ENCODE measurements around the gene RNF157. TPM values are rescaled to one million over a fixed set of nuclear protein-coding genes. Genes with fewer than 3 reads are reported as not detected.

Gene RNF157
- total and polyA plus RNA-seq, 10 of the 15 experiments (the other 5 are each of a cell fraction or from before 2014, with no cell fraction given): 1.4 to 15.9 (median 9.6) TPM

DNA sequence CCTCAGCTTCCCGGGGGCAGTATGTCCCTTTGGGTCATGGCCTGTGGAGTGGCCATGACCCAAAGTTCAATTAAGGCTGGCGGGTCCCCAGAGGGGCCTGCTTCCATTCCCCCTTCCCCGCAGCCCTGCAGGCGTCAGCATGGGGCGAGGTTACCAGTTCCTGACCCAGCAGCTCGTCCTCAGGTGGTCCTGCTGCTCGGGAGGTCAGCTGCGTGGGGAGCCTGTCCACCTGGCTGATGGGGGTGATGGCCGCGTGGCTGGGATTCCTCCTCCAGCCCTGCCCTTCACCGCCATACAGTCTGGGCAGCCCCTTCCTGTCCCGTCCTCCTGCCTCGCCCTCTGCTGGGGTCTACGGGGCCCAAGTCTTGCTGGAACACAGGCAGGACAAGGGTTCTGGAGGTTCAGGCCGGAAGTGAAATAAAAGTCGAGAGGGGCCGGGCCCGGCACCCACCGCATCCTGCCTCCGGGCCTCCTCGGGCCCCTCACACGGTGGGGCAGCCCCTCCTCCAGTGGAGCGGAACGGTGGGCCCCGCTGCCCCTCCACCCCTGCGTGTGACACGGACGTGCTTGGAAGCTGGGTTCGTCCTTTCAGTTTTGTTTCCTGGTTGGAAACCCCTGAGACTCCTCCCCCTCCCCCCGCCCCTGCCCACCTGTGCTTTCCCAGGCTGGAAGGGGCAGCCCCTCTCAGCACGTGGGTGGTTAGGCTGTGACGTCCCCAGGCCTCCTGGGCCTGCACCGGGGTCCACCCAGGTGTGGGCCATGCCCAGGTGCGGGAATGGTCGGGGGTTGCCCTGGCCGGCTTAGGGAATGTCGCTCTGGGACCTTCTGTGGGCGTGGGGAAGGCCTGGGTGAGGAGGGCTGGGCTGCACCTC, 31.6 kb upstream of the RNF157 start (continued):
- TF ChIP-seq NKRF (conservative IDR thresholded peaks at IDR 0.05) (peak; percentile 34; the same call in 1 of the 2 replicates), ZZZ3 (IDR thresholded peaks at IDR 0.05; ENCODE audit: control insufficient read depth, insufficient read length, low read depth) (no peak), E4F1 (IDR thresholded peaks at IDR 0.05; ENCODE audit: borderline replicate concordance, partially characterized antibody) (peak; percentile 15), ZNF207 (IDR thresholded peaks at IDR 0.05; ENCODE audit: borderline replicate concordance) (0 out of 2 replicates have a peak, but pooled peaks have one; percentile 22), STAT1 (conservative IDR thresholded peaks at IDR 0.05) (no peak), CUX1 (IDR thresholded peaks at IDR 0.05; ENCODE audit: insufficient replicate concordance, low read depth, low read length) (no peak), SPI1 (IDR thresholded peaks at IDR 0.05; ENCODE audit: borderline replicate concordance, insufficient read depth, low read depth, low read length) (peak; percentile 23; the same call in 1 of the 2 replicates), IKZF2 (IDR thresholded peaks at IDR 0.05) (peak; percentile 66 to 77), IRF3 (IDR thresholded peaks at IDR 0.05) (peak; percentile 27; the same call in 1 of the 2 replicates), YBX1 (IDR thresholded peaks at IDR 0.05) (no peak), POLR2AphosphoS2 (IDR thresholded peaks at IDR 0.05; ENCODE audit: low read depth, low read length) (peak; percentile 75; the same call in 1 of the 2 replicates)
- TF ChIP-seq, protein P1, sequence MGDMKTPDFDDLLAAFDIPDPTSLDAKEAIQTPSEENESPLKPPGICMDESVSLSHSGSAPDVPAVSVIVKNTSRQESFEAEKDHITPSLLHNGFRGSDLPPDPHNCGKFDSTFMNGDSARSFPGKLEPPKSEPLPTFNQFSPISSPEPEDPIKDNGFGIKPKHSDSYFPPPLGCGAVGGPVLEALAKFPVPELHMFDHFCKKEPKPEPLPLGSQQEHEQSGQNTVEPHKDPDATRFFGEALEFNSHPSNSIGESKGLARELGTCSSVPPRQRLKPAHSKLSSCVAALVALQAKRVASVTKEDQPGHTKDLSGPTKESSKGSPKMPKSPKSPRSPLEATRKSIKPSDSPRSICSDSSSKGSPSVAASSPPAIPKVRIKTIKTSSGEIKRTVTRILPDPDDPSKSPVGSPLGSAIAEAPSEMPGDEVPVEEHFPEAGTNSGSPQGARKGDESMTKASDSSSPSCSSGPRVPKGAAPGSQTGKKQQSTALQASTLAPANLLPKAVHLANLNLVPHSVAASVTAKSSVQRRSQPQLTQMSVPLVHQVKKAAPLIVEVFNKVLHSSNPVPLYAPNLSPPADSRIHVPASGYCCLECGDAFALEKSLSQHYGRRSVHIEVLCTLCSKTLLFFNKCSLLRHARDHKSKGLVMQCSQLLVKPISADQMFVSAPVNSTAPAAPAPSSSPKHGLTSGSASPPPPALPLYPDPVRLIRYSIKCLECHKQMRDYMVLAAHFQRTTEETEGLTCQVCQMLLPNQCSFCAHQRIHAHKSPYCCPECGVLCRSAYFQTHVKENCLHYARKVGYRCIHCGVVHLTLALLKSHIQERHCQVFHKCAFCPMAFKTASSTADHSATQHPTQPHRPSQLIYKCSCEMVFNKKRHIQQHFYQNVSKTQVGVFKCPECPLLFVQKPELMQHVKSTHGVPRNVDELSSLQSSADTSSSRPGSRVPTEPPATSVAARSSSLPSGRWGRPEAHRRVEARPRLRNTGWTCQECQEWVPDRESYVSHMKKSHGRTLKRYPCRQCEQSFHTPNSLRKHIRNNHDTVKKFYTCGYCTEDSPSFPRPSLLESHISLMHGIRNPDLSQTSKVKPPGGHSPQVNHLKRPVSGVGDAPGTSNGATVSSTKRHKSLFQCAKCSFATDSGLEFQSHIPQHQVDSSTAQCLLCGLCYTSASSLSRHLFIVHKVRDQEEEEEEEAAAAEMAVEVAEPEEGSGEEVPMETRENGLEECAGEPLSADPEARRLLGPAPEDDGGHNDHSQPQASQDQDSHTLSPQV (IDR thresholded peaks at IDR 0.05): 0 out of 2 replicates have a peak, but pooled peaks have one; percentile 11

All from GM12878 (cell line).